Trophoblast cell (in vitro differentiated cells and primary cell): ENCODE results near the gene APOBEC3C.
"Not testable (repeated sequence)": the region's sequence is repeated elsewhere in the genome, so short reads cannot be mapped to it uniquely, and the experiment has no call there.

Experiments
- DNase-seq, 2 donors: peaks; one replicate each; pipeline ENCODE4 v3.0.0-alpha.2; 2016
- H2AFZ ChIP-seq: 2 replicates; pipeline ENCODE4 v1.6.1; 2013; ENCODE audit warnings: low read length, moderate library complexity, mild to moderate bottlenecking; ENCODE audit not compliant: insufficient read depth, poor library complexity
- H2AK5ac ChIP-seq: 2 replicates; pipeline ENCODE4 v1.6.1; 2013; ENCODE audit warnings: mild to moderate bottlenecking, low read length
- H2BK120ac ChIP-seq: 2 replicates; pipeline ENCODE4 v1.6.1; 2013; ENCODE audit warnings: low read length, mild to moderate bottlenecking, moderate library complexity; ENCODE audit not compliant: insufficient read depth, poor library complexity
- H2BK12ac ChIP-seq: 2 replicates; pipeline ENCODE4 v1.6.1; 2013; ENCODE audit warnings: mild to moderate bottlenecking, low read length, moderate library complexity
- H2BK5ac ChIP-seq: 2 replicates; pipeline ENCODE4 v1.6.1; 2013; ENCODE audit warnings: low read length, low read depth, moderate library complexity, mild to moderate bottlenecking; ENCODE audit not compliant: poor library complexity
- H3K14ac ChIP-seq: 2 replicates; pipeline ENCODE4 v1.6.1; 2013; ENCODE audit warnings: mild to moderate bottlenecking, low read length
- H3K18ac ChIP-seq: 2 replicates; pipeline ENCODE4 v1.6.1; 2013; ENCODE audit warnings: mild to moderate bottlenecking, low read length
- H3K23ac ChIP-seq: 2 replicates; pipeline ENCODE4 v1.6.1; 2013; ENCODE audit warnings: low read length
- H3K27ac ChIP-seq: 2 replicates; pipeline ENCODE4 v1.5.1; 2013; ENCODE audit warnings: low read depth, mild to moderate bottlenecking, inconsistent platforms, low read length, moderate library complexity
- H3K27me3 ChIP-seq: 2 replicates; pipeline ENCODE4 v1.6.1; 2013; ENCODE audit warnings: inconsistent platforms, mild to moderate bottlenecking, low read length, moderate library complexity; ENCODE audit not compliant: insufficient read depth
- H3K36me3 ChIP-seq, 2 experiments: 1 replicate in 1 of 2; 2 replicates in 1 of 2; pipeline ENCODE4 v1.6.1; 2013; ENCODE audit warnings: low read length in 2 of 2, mild to moderate bottlenecking in 2 of 2, moderate library complexity in 1 of 2; ENCODE audit not compliant: insufficient read depth in 2 of 2, control insufficient read depth in 1 of 2
- H3K4ac ChIP-seq: 2 replicates; pipeline ENCODE4 v1.6.1; 2013; ENCODE audit warnings: low read depth, mild to moderate bottlenecking, low read length, moderate library complexity
- H3K4me1 ChIP-seq, 2 experiments: 1 replicate in 1 of 2; 2 replicates in 1 of 2; pipeline ENCODE4 v1.6.1; 2013; ENCODE audit warnings: low read length in 2 of 2, mild to moderate bottlenecking in 2 of 2, moderate library complexity in 1 of 2; ENCODE audit not compliant: insufficient read depth in 2 of 2, control insufficient read depth in 1 of 2
- H3K4me2 ChIP-seq: 2 replicates; pipeline ENCODE4 v1.6.1; 2013; ENCODE audit warnings: inconsistent platforms, mild to moderate bottlenecking, low read length, moderate library complexity
- H3K4me3 ChIP-seq: 2 replicates; pipeline ENCODE4 v1.5.1; 2013; ENCODE audit warnings: mild to moderate bottlenecking, low read depth, low read length, inconsistent platforms
- H3K79me1 ChIP-seq: one replicate; pipeline ENCODE4 v1.6.1; 2013; ENCODE audit warnings: low read length
- H3K79me2 ChIP-seq: 2 replicates; pipeline ENCODE4 v1.6.1; 2013; ENCODE audit warnings: low read length, mild to moderate bottlenecking; ENCODE audit not compliant: control insufficient read depth, insufficient read depth, poor library complexity
- H3K9ac ChIP-seq: 2 replicates; pipeline ENCODE4 v1.6.1; 2013; ENCODE audit warnings: mild to moderate bottlenecking, low read length
- H3K9me3 ChIP-seq: 2 replicates; pipeline ENCODE4 v1.6.1; 2013; ENCODE audit warnings: low read depth, mild to moderate bottlenecking, control low read depth, inconsistent platforms, low read length; ENCODE audit not compliant: insufficient read depth
- H4K12ac ChIP-seq: 2 replicates; pipeline ENCODE4 v1.6.1; 2013; ENCODE audit warnings: low read depth, mild to moderate bottlenecking, low read length, moderate library complexity
- H4K8ac ChIP-seq: 2 replicates; pipeline ENCODE4 v1.6.1; 2013; ENCODE audit warnings: low read depth, mild to moderate bottlenecking, low read length, moderate library complexity
- H4K91ac ChIP-seq: one replicate; pipeline ENCODE4 v1.6.1; 2013; ENCODE audit warnings: low read depth, mild to moderate bottlenecking, low read length, moderate library complexity
- WGBS: extraction: QIAGEN DNeasy Blood & Tissue Kit; methylation state at CpG from one replicate; pipeline ENCODE4 v1.1.7; 2013; ENCODE audit warnings: missing lambda C conversion rate; ENCODE audit not compliant: insufficient read length, insufficient coverage; ENCODE audit errors: extremely low coverage; 5-methylcytosine and 5-hydroxymethylcytosine counted together

The APOBEC3C gene

DNA sequence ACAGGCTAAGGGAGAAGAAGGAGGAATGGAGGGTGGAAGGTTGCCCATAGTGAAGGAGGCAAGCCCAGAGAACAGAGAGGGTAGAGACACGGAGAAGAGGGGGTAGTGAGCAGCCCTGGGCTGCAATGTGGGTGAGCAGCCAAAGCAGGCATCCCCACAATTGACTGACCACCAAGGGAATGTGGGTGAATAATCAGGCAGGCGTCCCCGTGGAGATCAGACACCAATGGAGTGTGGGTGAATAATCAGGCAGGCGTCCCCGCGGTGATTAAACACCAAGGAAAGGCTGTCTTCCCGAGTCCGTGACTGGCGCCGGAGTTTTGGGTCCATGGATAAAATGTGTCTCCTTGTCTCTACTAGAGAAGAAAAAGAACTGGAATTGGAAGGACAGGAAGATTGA lies 47.9 kb downstream of the APOBEC3C start:
- not testable (repeated sequence) for H3K4me2 ChIP-seq, H3K23ac ChIP-seq, H3K4me1 ChIP-seq, H2AK5ac ChIP-seq, H3K4ac ChIP-seq, H2BK12ac ChIP-seq, H3K79me1 ChIP-seq, H2BK120ac ChIP-seq, H2AFZ ChIP-seq, H3K14ac ChIP-seq, H4K91ac ChIP-seq, DNase-seq, H3K9ac ChIP-seq, H4K8ac ChIP-seq, H3K27ac ChIP-seq, H3K4me3 ChIP-seq, H2BK5ac ChIP-seq, H3K27me3 ChIP-seq, H3K18ac ChIP-seq, H3K9me3 ChIP-seq, H3K36me3 ChIP-seq, H3K79me2 ChIP-seq, H4K12ac ChIP-seq
- WGBS, result no CpG with 5 or more reads among the region's 10 CpGs

DNA sequence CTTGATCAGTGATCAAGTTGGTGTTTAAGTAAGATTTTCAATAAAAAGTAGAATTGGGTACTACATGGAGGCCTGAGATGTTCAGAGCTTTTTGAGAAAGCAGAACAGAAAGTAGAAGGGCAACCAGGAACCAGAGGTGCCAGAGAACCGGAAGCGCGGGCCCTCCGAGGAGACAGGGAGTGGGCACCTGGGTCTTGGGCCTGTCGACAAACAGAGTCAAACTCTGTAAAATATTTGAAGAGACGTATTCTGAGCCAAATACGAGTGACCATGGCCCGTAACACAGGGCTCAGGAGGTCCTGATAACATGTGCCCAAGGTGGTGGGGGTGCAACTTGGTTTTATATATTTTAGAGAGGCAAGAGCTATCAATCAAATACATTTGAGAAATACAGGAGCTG lies 49.8 kb downstream of the APOBEC3C start:
- not testable (repeated sequence) for H2BK5ac ChIP-seq, H3K14ac ChIP-seq, H2BK12ac ChIP-seq, H3K4ac ChIP-seq, H3K4me2 ChIP-seq, H2AFZ ChIP-seq, H3K9ac ChIP-seq, H3K79me2 ChIP-seq, H3K18ac ChIP-seq, H4K12ac ChIP-seq, H3K79me1 ChIP-seq, H4K8ac ChIP-seq, H3K27ac ChIP-seq, H3K23ac ChIP-seq, H3K9me3 ChIP-seq, H2AK5ac ChIP-seq, H3K36me3 ChIP-seq, H4K91ac ChIP-seq, H3K4me3 ChIP-seq, H2BK120ac ChIP-seq, H3K27me3 ChIP-seq, DNase-seq
- no CpG with 5 or more reads among the region's 8 CpGs for WGBS
- peaks cover 6 to 16% of the 10 kb centered on the region in 2 experiments for H3K4me1 ChIP-seq

DNA sequence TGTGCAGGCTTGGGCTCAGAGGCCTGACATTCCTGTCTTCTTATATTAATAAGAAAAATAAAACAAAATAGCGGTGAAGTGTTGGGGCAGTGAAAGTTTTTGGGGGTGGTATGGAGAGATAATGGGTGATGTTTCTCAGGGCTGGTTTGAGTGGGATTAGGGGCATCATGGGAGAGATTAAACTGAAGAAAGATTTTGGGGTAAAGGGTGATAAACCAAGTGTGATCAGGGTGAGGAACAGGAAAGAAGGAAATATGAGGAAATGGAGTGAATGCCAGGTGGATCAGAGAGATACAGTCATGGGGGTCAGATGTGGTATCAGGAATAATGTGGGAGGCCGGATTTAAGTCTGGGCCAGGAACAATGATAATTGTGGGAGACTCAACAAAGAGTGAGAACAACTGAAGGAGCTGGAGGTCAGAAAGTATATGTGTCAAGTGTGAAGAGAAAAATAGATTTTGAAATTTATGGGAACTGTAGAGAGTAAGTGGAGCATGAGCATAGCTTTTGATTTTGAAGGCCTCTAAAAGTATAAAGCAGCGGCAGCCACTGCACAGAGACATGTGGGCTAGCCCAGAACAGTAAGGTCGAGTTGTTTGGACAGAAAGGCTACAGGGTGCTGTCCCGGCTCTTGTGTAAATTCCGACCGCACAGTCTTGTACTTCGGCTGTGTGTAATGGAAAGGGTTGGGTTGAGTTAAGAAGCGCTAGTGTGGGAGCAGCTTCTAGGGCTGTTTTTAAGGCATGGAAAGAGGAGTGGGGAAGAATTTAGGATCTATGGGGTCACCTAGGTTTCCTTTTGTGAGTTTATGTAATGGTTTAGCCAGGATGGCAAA lies 52.6 kb downstream of the APOBEC3C start:
- not testable (repeated sequence) for H3K4ac ChIP-seq, H3K27ac ChIP-seq, H3K36me3 ChIP-seq, H3K4me3 ChIP-seq, H4K12ac ChIP-seq, H3K23ac ChIP-seq, H2BK12ac ChIP-seq, H3K4me2 ChIP-seq, H3K27me3 ChIP-seq, H3K9ac ChIP-seq, H4K8ac ChIP-seq, H2AFZ ChIP-seq, H2BK5ac ChIP-seq, H3K14ac ChIP-seq, H3K9me3 ChIP-seq, H3K79me1 ChIP-seq, H3K79me2 ChIP-seq, H3K18ac ChIP-seq, H2AK5ac ChIP-seq
- no CpG with 5 or more reads among the region's 9 CpGs for WGBS
- Histone ChIP-seq H3K4me1 (peaks cover 6 to 16% of the 10 kb centered on the region in 2 experiments), H4K91ac (peak overlapping the region; percentile 13), H2BK120ac (peak overlapping the region; percentile 59)
- peak in 1 of 2 donors; percentile 29 for DNase-seq

DNA sequence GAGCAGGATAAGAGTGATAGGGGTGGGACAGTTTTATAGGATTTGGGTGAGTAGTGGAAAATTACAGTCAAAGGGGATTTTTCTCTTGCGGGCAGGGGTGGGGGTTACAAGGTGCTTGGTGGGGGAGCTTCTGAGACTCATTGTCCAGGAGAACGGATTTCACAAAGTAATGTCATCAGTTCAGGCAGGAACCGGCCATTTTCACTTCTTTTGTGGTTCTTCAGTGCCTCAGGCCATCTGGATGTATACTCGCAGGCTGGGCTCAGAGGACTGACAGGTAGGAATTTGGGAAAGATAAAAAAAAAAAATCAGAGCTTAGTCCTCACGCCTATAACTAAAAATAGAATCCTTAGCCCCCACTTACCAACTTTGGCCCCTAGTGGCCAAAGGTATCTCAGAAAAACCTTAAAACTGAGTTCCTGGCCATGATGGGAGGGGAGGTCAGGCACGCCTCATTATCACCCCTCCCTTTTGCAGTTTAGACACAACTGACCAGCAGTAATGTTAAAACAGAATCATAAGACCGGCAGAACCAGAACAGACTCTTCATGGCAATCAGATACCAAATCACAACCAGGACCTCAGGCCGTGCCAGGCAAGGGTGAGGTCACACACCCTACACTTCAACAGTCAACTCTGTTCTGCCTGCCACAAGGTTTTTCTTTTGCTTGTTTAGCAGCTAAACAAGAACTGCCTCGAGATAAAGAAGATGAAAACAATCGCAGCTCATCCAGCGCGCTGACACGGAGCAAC lies 54.2 kb downstream of the APOBEC3C start:
- H3K4ac ChIP-seq, result no peak overlapping the region
- peak overlapping the region; percentile 28 for H3K14ac ChIP-seq
- DNase-seq, result peak in 1 of 2 donors; percentile 56
- no CpG with 5 or more reads among the region's 13 CpGs for WGBS
- H3K18ac ChIP-seq, result no peak overlapping the region
- no peak overlapping the region for H3K4me3 ChIP-seq
- H3K9ac ChIP-seq, result no peak overlapping the region
- H3K79me1 ChIP-seq, result no peaks in the 10 kb centered on the region
- H2BK12ac ChIP-seq, result no peak overlapping the region
- peak overlapping the region; percentile 34 for H3K4me2 ChIP-seq
- peaks cover 6 to 16% of the 10 kb centered on the region in 2 experiments for H3K4me1 ChIP-seq
- no peak overlapping the region for H2AK5ac ChIP-seq
- H4K8ac ChIP-seq, result no peak overlapping the region
- H3K27me3 ChIP-seq, result no peaks in the 10 kb centered on the region
- H2BK5ac ChIP-seq, result no peak overlapping the region
- H4K12ac ChIP-seq, result no peak overlapping the region
- H2AFZ ChIP-seq, result no peak overlapping the region
- no peak overlapping the region for H2BK120ac ChIP-seq
- no peaks in the 10 kb centered on the region for H3K9me3 ChIP-seq
- no peaks in the 10 kb centered on the region for H3K79me2 ChIP-seq
- H3K23ac ChIP-seq, result no peak overlapping the region
- no peak overlapping the region for H4K91ac ChIP-seq
- no peaks in the 10 kb centered on the region for H3K36me3 ChIP-seq
- H3K27ac ChIP-seq, result no peak overlapping the region
